Activated CD4-positive, alpha-beta T cell treated with anti-CD3 and anti-CD28 coated beads, Interleukin-2, amount 50 U/mL, for 24 hours (primary cell): Measurements from ENCODE around the gene SRCIN1.

Experiments used
- DNase-seq, 2 donors: peaks; one replicate each; pipeline ENCODE4 v3.0.0-alpha.2; 2020; ENCODE audit warnings: low read depth in 1 of 2, low spot score in 1 of 2

The SRCIN1 gene

DNA sequence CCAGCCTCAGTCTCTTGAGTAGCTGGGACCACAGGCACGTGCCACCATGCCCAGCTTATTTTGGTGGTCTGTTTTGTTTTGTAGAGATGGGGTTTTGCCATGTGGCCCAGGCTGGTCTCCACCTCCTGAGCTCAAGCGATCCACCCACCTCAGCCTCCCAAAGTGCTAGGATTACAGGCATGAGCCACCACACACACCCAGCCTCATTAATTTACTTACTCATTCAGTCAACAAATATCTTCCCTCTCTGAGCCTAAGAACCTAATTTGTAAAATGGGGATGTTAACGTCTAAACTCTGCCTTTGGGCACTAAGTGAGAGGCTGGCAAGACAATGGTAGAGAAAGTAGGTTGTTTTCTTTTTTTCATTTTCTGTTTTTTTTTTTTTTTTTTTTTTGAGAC lies 22.6 kb downstream of the SRCIN1 start:
- no peak for DNase-seq

DNA sequence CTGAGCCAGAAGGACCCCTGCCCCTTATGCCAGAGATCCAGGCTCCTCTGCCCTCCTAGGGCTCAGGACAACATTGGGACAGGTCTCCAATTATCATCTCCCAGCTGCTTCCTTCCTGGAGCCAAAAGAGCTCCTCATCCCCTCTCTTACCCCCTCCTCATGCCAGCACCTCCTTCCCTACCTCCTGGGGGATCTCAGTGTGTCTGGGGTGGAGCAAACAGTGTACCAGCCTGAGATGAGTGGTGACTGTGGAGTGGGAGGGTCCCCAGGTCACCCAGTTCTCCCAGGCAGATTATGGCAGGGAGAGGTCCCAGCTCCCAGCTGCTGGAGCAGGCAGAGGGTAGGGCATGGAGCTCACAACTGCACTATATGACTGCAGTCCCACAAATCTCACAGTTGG lies 23.7 kb downstream of the SRCIN1 start:
- DNase-seq: no peak

DNA sequence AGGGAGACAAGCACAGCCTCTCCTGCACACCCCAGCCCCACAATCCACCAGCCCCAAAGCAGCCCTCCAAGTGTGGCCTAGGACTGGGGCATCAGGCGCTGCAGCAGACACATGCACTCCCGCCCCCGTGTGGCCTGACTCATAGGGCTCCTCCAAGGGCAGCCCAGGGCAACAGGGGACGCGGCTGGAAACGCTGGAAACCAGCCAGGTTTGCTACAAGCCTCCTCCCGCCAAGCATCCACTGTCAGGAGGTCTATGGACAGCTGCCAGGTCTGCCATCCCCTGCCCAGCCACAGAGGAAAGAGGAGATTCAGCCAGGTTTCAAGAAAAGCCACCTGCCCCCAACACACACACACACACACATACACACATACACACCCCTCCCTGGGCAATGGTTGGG lies 25.8 kb downstream of the SRCIN1 start:
- no peak for DNase-seq

DNA sequence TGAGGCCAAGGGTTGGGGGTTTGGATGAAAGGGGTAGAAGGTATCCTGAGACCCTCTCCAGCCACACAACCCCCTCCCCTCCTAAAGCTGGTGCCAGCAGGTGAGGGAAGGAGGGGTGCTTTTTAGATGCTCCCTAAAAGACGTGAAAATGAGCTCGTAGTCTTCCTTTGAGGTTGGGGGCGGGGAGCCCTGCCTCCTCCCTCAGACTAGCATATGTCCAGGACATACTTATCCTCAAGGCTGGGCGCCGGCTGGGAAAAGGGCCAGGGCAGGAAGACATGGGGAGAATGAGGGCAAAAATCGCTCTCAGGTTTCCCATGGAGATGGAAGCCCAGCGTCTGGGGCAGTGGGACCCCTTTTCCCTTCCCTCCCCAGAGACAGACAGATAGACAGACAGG lies 26.7 kb downstream of the SRCIN1 start:
- DNase-seq: no peak

DNA sequence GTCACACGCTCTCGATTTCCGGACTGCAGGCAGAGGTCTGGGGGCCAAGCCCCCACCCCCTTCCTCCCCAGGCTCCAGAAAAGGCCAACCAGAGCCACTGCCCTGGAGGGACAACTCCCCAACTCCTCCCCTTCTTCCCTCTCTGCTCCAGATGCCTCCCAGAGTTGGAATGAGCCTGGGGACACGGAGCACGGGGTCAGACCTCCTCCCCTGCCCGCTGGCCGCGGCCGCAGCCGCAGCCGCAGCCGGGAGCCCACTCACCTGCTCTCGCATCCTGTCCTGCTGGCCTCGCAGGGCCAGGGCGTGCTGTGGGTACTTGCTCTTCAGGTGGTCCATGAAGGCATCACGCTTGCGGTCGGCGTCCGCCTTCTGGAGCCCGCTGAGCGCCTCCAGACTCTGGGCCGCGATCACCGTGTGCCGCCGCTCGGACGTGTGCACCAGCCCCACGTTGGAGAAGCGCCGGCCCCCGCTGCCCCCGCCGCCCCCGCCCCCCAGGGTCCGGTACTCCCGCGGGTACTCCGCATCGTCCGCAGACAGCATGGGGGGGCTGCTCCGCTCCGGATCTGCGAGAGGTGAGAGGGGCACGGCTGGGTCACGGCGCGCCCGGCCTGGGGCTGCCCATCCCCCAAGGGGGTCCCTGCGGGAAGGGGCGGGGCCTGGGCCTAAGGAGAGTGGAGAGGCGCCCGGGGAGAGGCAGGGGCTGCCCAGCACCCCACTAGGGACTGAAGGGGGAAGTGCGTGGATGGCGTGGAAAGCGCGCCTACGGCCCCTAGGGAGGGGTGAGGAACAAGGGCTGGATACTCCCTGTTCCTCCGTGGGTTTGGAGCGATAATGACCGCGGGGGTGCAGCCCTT lies 27.3 kb downstream of the SRCIN1 start:
- DNase-seq: no peak

DNA sequence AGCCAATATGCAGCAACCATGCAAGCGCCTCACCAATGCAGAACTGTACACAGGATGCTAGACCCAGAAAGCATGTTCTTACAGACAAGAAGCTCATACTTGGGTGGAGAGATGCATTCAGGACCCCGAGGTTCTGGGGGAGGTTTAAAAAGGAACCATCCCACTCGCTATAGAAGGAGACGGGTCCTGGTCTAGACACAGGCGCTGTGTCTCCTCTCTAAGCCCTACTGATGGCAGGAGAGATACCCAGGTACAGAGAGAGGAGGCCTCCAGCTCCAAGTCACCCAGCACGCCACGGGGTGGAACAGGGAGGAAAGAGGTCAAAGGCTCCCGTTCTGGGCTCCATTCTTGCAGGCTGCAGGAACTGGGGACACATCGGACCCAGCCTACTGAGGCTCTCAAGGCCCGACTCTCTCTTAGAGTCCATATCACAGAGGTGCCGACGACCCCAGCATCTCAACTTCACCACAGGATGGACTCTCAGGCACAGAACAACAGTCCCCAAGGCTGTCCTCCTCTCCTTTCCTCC lies 28.0 kb downstream of the SRCIN1 start:
- no peak for DNase-seq

DNA sequence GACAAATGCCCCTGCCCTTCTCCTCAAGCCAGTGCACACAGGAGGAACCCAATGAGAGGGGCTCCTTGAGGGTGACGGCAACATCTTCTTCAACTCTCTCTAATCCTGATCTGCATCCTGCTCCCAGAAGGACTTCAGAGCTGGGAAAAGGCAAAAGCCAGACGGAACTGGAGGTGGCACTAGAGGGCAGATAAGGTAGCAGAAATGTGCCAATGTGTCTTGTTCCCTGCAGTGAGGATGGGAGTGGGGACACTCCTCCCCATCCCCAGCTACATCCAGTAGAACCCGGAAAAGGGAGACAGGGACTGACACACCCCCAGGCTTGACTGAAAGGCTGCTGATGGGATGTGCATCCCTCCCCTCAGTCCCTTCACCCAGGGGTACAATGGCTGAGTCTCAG lies 28.5 kb downstream of the SRCIN1 start:
- DNase-seq: no peak

DNA sequence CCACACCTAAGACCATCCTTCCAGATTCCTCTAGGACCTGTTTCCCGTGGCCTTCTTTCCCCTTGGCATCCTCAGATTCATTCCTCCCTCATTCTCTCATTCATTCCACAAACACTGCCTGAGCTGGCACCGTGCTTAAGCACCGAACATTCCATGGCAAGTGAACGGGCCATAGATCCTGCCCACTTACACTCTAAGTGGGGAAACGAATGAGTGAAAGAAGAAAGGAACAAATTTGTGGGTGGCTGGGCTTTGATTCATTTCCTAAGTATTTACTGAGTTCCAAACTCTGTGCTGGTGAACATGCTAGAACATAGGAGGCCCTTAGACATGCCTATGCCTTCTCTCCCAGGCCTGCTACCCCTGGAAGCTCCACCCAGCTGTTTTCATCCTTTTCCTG lies 30.0 kb downstream of the SRCIN1 start:
- DNase-seq: no peak

DNA sequence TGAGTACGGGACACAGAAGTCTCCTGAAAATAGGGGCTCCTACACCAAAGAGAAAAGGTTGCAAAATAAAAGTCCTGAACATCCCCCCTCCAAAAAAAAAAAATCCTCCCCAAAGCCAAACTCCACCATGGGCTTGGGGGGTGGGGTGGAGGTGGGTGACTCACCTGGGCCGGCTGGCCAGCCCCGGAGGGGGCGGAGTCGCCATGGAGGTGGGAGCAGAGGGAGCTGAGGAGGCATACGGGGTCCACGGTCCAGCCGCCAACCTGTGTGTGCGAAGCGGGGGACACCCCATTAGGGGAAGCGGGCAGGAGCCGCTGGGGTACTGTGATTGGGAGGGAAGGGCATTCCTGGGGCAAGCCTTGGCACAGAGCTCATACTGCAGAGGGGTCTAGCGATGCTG lies 31.0 kb downstream of the SRCIN1 start:
- no peak for DNase-seq

DNA sequence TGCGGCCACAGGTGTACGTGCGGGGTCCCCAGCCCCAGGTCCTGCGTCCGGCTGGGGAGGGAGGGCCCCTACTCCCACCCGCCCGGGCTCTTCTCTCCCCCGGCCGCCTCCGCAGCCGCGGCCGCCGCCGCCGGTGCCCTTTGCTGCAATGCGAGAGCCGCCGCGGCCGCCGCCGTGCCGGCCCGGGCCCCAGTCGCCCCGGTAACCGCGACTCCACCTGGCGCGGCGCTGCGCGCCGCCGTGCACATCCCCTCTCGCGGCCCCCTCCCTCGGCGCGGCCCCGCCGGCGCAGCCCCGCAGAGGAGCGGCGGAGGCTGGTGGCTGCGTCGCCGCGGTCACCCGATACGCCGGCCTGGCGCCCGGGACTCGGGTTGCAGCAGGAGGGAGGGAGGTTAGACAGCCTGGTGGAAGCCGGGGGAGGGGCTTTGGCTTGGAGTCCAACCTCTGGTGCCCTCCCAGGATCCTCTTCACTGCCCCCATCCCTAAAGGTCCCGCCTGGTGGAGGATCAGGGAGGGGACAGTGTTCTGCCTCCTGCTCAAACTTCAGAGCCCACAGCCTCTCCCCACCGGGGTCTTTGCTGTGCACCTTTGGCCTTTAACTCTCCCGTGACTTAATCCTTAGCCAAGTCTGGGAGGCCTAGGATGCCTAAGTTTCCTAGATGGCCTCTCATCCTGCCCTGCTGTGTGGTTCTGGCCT lies 32.9 kb downstream of the SRCIN1 start:
- DNase-seq: no peak

DNA sequence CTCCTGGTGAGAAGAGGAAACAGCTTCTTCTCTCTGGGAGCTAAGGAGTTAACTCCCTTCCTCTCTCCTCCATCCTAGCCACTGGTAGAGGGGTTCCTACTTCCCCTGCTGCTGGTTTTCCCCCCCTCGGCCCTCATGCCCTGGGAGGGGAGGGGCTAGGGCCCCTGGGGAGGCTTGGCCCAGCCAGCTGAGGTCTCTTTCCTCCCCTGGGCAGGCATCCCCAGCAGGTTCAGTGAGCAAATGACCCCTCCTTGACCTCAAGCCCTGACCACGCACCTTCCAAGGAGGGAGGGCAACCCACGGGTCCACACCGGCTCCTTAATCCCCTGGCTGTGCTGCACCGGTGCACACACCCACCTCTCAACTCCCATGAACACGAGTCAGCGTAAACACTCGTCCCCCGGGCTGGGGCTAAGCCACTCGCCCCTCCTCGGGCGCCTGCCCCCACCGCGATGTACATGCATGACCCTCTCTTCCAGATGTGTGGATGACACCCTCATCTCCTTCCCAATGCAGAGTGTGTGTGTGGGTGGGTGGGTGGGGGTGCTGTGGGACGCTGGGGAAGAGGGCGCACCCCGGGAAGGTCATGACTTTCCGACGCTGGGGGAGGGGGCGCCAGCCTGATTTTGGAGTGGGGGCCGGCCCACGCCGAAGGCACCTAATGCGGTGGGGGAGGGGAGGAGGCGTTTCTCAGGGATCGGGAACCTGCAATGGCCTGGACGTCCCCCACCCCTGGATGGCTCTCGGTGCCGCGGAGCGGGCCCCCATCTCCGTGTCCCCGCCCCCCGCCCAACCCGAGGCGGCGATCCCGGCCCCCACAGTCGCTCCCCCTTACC lies 33.7 kb downstream of the SRCIN1 start:
- no peak for DNase-seq

DNA sequence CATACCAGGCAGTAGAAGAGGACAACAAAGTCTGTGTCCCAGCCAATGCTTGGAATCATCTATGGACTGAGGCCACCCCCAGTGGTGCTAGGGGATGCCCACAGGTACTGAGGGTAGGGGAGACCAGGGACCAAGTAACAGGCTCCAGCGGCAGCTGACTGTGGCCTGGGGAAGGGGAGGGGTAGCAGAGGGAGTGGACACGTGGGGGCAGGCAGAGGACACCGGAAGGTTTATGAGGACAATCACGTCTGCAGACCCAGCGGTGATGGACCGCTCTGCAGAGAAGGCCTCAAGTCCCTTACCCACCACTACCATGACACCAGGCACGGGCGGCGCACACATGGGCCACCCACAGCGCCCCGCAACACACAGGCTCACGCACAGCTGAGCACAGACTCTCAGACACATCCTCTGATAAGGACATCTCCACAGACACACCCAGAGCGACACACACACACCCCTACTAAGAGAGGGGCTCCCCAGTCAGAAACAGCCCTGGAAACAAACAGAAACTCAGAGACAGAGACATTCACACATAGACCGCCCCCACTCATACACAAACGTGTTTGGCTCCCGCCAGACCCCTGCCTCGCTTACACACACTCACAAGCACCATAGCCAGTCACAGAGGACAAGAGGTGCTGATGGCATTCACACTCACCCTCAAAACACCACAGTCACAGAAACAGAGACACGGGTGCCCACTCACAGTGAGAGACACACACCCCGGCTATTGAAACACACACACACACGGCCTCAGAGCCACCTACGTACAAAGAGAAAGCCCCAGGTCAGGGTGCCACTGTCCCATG lies 35.8 kb downstream of the SRCIN1 start:
- no peak for DNase-seq

DNA sequence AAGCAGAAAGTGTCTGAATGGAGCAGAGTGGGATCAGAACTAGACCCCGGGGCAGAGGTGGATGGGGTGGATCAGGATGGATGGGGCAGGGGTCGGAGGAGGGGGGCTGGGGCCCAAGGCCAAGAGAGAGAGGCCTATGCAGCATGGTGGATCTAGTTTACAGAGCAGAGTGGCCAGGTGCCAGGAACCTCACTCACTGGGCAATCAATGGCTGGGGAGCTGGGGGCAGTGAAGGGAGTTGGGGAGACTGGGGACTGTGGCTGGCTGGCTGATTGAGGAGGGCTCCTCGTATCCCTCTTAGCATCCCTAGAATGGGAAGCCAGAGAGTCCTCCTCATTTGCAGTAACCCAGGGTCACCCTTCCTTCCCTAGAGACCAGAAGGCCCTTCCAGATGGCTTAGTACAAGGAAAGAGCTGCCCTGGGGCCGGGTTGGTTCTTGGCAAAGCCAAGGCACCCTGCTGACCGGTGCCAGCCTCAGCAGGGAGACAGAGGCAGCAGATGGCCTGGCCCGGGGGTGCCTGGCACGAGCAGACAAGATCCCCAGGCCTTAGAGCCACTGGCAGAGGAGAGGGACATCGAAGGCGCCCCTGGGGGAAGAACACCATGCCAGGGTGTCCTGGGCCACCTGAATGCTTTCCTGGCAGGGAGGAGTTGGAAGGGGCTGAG lies 36.8 kb downstream of the SRCIN1 start:
- DNase-seq: no peak

DNA sequence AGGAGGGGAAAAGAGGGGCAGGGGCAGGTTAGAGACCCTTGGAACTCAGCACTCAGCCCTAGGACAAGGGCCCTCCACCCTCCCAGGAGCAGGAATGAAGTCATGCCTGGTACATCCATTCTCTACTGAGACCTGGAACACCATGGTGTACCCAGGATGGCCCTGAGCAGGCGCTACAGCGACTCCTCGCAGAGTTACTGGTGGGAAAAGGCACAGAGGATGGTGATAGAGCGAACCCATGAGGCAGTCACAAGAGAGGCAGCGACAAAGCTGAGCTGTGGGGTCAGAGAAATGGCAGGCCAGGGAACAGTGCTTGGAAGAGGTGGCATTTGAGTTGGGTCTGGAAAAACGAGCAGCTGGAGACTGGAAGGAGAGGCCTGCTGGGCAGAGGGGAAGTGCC lies 37.5 kb downstream of the SRCIN1 start:
- no peak for DNase-seq

DNA sequence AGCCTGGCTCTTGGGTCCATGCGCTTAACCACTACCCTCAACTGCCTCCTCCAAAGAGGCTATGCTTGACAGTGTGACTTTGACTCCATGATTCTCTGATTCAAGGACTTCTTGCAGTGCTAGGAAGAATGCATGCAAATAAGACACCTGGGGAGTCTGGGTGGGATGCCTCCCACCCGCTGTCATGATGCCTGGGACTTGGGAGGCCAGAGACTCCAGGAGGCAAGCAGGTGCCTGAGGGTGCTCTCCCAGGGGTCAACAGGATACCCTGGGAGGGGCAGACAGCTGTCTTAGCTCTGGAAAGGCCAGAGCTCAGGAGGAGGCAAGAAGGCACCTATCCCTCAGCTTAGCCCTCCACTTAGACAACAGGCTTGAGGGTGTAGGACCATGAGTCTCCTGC lies 38.4 kb downstream of the SRCIN1 start:
- no peak for DNase-seq

DNA sequence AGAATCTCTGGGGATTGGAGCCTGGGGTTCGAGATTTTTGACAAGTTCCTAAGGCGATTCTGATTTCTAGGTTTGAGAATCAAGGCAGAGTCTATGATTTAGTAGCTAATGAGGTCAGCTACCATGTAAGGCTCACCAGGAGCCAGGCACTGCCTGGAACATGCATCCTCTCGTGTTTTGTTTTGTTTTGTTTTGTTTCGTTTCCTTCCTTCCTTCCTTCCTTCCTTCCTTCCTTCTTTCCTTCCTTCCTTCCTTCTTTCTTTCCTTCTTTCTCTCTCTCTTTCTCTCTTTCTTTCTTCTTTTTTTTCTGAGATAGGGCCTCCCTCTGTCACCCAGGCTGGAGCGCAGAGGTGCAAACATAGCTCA lies 39.1 kb downstream of the SRCIN1 start:
- DNase-seq: no peak

DNA sequence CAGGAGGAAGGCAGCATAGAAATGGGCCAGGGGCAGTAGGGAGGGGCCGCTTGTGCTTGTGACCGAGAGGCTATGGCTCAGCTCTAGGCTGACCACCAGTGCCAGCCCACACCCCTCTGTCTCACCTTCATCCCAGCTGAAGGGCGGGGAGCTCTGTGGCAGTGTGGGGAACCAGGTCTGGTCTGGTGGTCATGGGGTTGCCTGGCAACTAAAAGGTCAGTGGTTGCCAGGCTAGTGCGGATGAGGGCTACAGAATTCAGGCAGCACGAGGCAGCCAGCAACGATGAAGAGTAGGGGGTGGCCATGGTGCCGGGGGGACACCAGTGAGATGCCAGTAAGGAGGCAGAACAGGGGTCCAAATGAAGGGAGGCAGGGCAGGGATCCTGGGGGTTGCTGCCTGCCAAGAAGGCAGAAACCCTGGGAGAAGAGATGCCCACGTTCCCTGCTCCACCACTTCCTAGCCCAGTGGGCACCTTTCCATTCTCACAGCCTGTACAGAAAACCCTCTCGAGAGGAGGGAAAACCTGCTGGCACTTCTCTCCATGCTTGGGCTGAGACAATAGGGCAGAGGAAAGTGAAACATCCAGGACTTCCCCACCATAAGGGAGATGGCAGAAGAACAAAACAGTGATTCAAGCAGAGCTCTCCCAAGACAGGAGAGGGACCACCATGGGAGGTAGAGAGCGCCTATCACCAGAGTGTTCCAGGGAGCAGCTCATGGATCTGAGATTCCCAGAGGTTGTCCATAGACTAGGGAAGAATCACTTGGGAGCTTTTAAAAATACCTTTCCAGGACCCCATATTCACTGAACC lies 39.7 kb downstream of the SRCIN1 start:
- no peak for DNase-seq

DNA sequence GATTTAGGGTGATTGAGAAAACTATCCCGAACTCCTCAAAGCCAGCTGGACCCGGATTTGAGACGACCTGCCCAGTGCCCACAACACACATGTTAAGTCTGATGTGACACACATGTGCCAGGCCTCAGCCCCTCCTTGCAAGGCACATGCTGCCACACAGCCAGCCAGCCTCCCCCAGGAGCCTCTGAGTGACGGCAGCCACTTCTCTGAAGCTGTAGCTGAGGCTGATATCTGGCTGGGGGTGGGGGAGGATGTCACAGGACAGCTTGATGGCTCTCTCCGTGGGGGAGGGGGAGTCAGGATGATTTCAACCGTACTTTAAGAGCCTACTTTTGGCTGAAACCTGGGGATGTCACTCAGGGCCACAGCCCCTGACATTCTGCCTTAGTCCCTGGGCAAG lies 40.9 kb downstream of the SRCIN1 start:
- no peak for DNase-seq

DNA sequence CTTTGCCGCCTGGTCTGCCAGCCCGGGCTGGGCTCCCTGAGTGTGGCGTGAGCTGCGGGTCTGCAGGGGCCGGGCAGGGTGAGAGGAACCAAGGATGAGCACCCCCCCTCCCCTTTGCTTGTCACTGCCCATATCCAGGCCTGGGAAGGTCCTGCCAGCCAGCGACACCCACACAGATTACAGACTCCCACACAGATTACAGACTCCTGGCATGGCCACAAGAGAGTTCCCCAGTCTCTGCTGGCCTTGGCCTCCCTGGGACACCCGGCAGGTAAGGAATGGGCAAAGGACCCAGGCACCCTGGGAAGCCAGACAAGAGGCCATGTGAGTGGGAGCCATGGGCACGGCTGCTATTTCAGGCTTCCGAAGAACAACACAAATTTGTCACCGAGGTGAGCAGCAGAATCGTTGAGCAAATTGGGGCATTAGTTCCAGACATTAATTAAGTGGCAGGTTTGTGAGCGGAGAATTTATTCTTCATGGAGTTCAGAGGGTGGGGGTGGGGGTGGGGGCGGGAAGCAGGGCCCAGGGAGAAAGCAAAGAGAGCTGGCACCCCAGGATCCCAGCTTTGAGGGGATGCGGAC lies 41.4 kb downstream of the SRCIN1 start:
- DNase-seq: no peak
